ENCODE data around the gene FAM81B.
"Not testable (repeated sequence)": the region's sequence is repeated elsewhere in the genome, so short reads cannot be mapped to it uniquely, and the experiment has no call there.

Gene FAM81B, protein sequence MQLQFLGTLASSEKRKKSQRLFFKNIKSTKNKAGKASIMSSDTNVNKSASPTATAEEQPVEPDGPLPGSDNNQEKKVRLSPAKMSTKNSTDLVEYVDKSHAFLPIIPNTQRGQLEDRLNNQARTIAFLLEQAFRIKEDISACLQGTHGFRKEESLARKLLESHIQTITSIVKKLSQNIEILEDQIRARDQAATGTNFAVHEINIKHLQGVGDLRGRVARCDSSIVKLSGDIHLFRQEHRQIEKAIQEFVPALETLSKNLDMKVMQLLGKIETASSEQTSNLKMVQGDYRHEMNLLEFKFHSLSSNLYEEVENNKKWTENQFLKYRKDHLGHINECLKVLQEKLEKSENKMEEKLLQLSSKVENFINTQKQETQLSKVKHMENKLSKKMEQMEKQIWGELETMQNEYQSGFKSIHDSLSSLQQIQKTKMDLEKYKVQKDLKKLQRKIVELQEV

DNA sequence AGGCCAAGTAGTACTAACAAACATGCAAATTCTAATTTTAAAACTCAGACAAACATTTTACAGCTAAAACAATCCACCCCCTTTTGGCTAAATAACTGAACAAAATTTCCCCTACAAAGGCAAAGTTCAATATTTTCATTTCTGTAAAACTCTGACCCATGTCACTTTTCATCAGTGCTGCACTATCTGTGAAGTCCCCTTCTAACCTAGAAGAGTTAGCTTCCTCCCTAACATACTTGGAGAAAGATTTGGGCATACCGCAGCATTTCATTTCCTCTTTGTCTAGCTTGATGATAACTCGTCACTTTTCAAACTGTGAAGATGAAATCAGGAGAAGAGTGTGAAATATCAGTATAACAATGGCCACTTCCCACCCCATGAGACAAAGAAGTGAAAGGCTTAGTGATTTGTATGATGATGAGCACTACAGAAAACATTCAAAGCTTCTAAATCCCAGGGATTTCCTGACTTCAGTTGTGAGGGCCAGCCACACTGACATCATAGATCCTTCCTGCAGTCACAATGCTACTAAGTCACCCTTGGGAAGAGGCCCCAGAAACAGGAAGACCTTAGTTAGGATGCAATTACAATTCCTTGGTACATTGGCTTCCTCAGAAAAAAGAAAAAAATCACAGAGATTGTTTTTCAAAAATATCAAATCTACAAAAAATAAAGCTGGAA lies at the start of gene FAM81B:
FAM81B (plus strand) TSS at position 555 of the 681 bp plus-strand sequence; CDS start at position 579, 24 bp downstream.
- DNase-seq, result no peak

DNA sequence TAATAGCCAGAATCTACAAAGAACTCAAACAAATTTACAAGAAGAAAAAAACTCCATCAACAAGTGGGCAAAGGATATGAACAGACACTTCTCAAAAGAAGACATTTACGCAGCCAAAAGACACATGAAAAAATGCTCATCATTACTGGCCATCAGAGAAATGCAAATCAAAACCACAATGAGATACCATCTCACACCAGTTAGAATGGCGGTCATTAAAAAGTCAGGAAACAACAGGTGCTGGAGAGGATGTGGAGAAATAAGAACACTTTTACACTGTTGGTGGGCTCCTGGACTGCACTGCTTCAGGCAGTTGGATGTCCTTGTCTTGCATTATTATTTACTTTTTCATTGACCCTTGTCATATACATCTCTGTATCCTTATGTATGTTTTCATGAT lies 49.7 kb upstream of the FAM81B start:
- DNase-seq, result not testable (repeated sequence)

DNA sequence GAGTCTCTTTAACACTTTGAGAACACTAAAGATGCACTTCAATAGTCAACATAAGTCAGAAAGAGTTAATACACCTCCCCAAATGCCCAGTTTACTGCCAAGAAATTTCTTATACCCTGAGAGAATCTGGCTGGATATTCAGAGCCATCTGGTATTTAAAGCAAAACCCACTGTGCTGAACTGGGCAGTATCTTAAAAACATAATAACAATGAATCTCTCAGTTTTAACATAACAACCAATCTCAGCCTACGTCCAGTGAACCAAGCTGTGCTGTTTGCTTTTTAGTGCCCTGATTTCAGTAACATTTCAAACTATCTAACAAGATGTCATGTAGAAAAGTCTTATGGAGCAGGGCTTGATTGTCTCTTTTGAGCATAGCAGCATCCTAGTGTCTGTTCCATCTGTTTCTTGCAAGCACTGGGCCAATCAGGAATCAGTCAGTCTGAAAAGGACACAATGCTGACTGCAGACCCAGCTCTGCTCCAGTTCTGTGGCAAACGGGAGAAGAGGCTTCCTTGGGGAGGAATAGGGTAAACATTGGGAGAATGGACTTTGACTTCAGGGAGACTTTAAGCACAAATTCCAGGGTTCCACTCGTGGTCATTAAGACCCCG lies 43.6 kb upstream of the FAM81B start:
- no peak for DNase-seq

DNA sequence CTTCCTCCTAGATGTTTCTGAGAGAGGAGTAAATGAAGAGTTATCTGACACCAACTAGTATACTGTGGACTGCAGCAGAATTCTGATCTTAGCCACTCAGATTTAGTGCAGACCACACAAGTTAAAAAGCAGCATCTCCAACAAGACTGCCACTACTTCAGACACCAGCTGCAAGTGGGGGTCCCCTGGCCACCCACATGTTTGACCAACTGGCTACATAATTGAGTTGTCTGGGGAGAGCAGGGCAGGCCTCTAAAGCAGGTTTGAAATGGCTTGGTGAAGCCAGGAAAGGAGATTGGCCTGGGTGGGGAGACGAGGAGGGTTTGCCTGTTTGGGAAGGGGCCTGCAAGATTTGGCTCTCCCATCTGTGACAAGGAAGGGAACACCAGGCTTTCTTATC lies 40.5 kb upstream of the FAM81B start:
- no peak for DNase-seq

DNA sequence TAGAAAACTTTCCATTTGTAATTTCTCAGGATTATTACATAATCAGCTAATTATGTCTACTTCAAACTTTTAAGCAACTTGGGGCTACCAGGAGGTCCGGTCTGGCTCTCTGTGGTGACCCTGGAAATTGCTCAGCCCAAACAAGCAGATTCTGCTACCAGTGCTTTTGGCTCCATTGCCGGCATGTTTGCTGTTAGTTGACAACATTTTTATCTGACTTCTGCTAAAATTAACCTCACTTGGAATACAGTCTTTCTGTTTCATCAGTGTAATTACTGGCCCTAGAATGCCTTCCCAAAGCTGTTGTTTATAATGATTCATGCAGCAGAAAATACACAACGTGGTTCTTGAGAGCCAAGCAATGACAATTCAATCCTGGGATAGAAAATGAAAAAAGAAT lies 38.5 kb upstream of the FAM81B start:
- no peak for DNase-seq

DNA sequence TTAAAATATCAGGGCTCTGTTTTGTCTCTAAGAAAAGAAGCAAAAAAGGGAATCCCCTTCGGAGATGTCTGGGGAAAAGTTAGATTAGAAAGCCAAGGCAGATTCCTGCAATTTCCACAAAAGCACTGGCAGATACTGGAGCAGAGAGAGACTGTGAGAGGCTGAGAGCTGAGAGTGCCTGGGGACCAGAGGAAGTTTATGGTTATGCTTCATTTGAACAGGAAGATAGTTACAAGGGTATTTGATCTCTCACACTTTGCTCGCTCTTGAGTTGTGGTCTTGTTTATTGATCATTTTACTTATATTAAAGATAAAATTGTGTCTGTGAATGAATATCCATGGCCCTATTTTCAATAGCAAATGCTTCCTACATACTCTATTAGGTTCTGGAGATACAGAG lies 32.8 kb upstream of the FAM81B start:
- DNase-seq, result no peak

DNA sequence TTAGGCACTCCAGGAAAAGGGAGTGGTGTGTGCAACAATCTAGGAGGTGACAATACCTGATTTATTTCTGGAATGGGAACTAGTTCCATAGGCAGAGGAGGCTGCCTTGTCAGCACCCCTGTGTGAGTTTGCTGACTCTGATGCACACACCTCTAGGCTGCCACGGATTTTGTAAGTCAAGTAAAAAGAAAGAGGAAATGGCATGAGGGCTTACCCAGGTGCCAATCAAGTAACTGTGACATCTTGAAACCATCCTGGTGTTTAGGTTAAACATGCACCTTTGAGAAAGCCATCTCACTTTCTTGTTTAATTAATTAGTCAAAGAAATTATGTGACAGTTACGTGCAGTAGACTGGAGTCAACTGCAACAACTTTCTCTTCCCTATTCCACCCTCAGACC lies 32.3 kb upstream of the FAM81B start:
- DNase-seq, result no peak

DNA sequence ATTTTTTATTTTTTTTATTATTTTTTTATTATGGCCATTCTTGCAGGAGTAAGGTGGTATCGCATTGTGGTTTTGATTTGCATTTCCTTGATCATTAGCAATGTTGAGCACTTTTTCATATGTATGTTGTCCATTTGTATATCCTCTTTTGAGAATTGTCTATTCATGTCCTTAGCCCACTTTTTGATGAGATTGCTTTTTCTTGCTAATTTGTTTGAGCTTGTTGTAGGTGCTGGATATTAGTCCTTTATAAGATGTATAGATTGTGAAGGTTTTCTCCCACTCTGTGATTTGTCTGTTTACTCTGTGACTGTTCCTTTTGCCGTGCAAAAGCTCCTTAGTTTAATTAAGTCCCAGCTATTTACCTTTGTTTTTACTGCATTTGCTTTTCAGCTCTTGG lies 30.5 kb upstream of the FAM81B start:
- DNase-seq, result not testable (repeated sequence)

DNA sequence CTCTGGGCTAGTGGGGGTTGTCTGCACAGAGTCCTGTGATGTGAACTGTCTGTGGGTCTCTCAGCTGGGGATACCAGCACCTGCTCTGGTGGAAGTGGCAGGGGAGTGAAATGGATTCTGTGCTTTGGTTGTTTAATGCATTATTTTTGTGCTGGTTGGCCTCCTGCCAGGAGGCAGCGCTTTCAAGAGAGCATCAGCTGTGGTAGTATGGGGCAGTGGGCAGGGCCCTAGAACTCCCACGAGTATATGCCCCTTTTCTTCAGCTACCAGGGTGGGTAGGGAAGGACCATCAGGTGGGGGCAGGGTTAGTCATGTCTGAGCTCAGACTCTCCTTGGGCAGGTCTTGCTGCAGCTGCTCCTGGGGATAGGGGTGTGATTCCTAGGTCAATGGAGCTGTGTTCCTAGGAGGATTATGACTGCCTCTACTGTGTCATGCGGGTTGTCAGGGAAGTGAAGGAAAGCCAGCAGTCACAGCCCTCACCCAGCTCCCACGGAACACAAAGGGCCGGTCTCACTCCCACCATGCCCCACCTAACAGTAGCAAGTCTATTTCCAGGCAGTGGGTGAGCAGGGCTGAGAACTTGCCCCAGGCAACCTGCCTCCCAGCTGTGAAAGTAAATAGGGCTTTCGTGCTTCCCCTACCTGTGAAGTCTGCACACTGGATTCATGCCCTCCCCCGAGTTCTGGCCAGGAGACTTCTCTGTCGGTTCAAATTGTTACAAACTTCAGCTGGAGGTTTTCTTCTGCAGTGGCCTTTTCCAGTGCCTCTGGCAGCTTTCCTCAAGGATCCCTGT lies 25.7 kb upstream of the FAM81B start:
- no peak for DNase-seq

DNA sequence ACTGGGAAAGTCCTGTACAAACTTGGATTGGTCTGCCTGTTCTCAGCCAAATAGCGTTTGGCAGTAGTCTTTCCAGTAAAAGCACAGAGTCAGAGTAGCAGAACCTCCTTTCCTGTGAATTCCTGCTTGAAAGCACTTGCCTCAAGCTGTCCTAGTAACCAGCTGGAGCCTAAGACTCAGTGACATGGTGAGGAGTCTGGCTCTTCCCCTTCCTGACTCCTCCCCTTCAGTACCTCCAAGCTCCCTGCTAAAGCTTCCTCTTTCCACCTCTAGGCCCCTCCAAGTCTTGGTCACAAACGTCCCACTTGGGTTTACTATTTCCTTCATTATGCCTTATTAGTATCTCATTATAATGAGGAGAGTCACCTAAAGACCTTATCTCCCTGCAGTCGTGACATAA lies 21.4 kb upstream of the FAM81B start:
- DNase-seq, result no peak

DNA sequence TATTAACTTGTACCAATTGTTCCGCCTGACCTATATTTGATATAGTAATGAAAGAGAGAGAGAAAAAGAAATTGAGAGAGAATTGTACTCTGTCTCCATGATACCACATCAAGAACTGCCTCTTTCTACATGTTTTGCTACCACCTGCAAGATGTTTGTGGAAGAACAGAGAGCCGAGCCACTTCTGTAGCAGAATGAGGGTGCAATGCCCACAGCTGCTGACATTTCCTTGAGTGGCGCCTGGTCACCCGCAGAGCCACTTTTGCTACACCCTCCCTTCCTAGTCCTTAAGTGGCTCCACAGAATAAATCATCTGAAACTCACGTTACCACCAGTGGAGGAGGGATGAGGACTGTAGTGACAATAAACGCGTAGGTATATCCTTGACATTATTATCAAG lies 17.1 kb upstream of the FAM81B start:
- DNase-seq, result no peak

DNA sequence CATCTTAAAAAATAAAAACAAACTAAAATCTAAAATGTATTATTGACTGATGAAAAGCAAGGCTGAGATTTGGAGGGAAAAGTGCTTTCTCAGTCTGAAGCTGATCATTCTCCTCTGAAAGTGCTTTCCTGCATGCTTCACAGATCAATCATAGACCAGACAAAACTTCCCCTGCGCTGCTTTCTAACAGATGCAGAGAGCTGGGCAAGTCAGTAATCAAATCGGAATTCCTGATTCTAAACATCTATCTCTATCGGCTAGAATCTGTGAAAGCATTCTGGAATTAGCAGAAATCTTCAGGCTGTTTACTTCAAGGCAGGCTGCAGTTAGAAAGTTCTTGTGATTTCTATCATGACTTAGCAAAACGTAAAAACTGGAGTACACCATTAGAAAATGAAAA lies 15.6 kb upstream of the FAM81B start:
- DNase-seq, result no peak

DNA sequence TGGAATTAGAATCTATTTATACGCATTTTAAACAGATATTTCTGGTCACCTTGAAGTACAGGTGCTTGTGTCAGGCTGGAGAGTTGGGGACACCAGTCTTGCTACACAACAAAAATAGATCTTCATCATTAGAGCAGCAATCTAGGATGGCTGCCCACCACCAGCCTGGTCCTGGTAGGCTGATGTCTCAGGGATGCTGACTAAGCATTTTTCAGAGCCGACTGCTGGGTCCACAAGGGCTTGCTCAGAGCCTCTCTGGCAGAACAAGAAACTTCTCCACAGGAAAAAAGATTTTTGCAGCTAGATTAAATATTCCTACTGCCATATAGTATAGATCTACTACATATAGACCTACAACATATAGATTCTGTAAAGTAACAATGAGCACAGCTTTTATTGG lies 12.0 kb upstream of the FAM81B start:
- DNase-seq, result no peak

DNA sequence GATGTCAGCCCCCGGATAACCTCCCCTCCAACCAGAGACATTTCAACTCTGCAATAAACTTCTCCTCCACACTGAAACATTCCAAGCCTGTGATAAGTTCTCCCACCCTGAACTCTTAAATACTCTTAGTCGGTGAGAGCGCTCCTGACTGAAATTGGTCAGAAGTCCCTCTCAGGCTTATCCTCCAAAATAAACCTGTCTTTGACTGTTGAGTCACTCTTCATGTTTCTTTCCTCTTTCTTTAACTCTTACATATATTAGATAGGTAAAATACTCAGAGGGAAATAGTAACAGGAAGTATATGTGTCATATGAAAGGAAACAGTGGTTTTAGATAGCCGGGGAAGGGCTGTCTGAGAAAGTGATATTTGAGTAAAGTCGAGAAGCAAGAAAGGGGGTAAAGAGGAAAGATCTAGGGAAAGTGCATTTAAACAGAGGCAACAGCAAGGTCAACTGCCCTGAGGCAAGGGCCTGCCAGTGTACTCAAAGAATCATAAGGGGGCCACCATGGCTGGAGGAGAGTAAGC lies 11.0 kb upstream of the FAM81B start:
- DNase-seq, result no peak

DNA sequence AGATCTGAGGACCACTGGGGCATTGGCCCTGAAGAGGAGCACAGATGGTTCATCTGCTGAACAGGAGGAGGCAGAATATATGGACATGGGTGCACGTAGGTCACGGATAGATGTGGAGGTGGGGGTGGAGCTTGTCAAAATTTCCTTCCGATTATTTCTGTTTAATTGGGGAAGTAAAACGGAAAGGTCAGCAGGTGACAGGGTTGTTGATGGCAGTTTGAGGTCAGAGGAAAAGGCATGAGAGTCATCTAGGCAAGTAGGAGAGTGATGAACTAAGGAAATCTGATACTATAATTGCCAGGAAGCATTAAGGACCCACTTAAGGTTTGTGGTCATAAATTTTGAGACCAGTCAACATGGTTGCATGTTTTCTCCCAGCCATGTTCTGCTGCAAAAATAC lies 8.4 kb upstream of the FAM81B start:
- DNase-seq, result no peak

DNA sequence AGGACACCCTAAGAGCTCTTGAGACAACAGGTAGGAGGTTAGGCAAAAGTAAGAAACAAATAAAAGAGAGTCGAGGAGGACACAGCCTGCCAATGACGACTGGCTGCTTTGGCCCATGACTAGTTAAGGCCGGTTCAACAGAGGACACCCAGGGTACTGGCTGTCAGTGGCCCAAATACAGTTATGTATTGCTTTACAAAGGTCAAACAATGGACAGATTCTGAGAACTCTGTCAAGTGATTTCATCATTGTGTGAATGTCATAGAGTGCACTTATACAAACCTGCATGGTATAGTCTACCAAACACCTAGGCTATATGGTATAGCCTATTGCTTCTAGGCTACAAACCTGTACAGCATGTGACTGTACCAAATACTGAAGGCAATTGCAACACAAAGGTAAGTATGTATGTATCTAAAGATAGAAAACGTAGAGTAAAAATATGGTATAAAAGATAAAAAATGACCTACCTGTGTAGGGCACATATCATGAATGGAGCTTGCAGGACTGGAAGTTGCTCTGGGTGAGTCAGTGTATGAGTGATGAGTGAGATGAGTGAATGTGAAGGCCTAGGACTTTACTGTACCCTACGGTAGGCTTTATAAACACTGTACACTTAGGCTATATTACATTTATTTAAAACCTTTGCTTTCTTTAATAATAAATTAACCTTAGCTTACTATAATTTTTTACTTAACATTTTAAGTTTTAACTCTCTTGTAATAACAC lies 6.5 kb upstream of the FAM81B start:
- no peak for DNase-seq

DNA sequence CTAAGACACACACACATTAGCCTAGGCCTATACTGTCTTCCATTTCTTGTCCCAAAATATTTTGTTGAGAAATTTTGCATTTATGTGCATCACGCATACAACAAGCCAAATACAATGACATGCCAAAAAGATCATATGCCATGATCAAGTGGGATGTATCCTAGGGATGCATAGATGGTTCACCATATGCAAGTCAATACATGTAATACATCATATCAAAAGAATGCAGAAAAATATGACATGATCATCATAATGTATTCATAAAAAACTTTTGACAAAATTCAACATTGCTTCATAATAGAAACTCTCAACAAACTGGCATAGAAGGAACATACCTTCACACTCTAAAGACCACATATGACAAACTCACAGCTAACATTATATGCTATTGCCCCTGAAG lies 5.8 kb upstream of the FAM81B start:
- DNase-seq, result no peak

DNA sequence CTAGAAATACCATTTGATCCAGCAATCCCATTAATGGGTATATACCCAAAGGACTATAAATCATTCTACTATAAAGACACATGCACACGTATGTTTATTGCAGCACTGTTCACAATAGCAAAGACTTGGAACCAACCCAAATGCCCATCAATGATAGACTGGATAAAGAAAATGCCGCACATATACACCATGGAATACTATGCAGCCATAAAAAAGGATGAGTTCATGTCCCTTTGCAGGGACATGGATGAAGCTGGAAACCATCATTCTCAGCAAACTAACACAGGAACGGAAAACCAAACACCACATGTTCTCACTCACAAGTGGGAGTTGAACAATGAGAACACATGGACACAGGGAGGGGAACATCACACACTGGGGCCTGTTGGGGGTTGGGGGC lies 799 bp downstream of the FAM81B start:
- not testable (repeated sequence) for DNase-seq

DNA sequence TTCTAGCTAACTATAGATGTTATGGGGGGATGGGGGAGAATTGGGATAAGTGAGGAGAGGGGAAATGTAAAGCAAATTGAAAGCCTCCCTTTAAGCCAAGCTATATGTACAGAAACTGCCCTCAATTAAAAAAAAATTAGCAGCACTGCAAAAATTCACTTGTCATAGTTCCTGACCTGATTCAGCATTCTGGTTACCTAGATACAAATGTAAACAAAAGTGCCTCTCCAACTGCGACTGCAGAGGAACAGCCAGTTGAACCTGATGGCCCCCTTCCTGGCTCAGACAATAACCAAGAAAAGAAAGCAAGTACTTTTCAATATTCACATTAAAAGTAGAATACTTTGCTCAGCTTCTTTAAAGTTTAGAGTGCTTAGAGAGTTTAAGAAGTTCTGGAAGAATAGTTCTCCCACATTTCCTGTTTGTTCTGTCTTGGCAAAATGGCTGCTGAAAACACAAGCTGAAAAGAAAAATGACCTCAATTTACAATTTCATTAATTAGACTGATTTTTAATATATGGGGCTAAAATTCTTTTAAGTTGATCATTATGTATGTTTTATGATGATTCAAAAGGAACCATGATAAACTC lies 1.5 kb downstream of the FAM81B start:
- no peak for DNase-seq

DNA sequence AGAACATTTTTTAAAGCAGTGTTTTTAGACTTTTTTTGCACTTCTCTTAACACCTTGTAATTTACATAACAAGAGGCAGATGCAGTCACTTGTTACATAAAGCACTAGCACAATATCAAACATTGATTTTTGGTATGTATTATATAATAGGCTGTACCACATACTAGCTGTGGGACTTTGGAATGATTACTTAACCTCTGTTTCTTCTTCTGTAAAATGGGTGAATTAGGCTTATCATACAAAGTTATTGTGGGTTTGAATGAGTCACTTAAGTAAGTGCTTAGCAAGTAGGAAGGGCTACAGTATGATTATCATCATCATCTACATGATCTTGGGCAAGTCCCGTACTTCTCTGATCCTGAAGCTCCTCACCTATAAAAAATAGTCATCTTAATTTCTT lies 2.1 kb downstream of the FAM81B start:
- DNase-seq, result no peak

DNA sequence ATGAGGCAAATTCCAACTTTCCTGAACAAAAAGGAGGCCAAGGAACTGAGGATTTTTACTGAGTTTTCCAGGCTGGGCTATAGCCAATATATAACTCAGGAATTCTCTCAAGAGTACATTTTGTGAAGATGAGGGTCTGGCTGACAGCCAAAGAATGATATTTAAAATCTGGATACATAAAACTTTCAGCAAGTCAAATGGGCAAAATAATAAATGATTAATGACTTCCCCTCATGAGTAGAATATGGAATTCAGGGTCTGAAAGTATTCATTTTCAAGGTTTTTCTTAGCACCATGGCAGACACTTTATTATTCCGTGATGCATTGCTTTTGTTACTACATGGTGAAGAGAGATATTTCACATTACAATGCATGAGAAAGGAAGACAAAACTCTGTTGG lies 7.8 kb downstream of the FAM81B start:
- DNase-seq, result no peak

DNA sequence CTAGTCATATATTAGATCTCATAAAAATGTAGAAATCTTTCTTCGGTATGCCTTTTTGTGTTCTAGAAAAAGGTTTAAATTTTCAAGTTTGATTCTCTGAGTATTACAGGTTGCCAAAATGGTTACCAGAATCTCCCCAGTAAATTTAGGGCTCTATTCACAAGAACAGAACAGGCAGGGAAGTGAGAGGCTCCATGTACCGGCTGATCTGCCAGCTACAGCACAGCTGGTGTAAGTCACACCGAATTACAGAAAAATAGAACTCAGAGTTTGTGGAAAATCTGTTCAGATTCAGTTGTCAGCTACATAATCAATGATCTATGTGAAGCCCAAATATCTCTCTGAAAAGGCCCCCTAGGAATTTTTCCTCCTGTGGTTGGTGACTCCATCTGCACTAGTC lies 10.5 kb downstream of the FAM81B start:
- no peak for DNase-seq
